Measurements from ENCODE around the gene ING5.
"Not testable (repeated sequence)": the region's sequence is repeated elsewhere in the genome, so short reads cannot be mapped to it uniquely, and the experiment has no call there.

The ING5 gene

DNA sequence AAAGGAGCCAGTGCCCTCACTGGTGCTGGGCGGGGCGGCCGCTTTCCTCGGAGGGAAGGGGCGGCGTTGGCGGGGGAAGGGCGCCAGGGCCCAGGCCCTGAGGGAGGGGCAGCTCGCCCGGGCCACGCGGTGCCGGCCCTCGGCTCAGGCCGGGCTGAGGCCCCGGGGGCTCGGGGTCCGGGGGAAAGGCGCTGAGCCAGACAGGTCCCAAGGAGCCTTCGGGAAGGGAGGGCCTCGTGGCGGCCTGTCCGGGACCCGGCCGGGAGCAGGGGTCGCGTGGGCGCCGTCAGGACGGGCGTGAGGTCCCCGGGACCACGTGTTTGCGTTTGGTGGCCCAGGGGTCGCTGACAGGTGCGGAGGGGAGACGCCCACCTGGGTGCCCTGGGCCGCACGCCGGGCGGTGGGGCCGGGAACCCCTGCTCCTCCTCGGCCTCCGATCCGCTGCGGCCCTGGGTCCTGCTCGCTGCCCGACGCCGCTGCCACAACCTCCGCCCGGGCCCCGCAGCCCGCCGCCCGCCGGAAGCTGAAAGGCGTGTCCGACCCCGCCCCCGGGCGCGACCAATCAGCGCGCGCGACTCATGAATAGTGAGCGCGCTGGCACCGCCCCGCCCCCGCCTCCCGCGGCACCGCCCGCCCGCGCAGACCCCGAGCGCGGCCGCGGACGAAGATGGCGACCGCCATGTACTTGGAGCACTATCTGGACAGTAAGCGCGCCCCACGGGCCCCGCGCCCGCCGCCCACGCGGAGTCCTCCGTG, at the start of gene ING5:
Gene ING5 (plus strand): TSS at position 641 of the 756 bp plus-strand sequence. CDS start 27 bp downstream, at position 668.
- DNase-seq = peak; percentile 57 to 72

DNA sequence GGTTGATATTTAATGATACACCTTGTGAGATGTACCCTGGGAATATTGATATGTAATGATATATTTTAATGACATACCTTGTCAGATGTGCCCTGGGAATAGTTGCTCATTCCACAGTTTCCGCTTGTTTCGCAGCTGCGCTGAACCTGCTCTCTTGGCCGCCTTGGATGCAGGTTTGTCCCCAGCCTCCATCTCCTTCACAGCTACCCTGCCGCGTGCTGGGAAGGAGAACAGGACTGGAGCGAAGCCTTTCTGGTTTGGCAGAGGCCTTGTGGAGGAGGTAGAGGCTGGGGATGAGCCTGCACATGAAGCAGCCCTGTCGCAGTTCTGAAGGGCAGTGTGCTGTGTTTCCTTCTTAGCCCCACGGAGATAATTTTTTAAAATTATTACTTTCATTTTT, 49.7 kb upstream of the ING5 start:
- DNase-seq = no peak

DNA sequence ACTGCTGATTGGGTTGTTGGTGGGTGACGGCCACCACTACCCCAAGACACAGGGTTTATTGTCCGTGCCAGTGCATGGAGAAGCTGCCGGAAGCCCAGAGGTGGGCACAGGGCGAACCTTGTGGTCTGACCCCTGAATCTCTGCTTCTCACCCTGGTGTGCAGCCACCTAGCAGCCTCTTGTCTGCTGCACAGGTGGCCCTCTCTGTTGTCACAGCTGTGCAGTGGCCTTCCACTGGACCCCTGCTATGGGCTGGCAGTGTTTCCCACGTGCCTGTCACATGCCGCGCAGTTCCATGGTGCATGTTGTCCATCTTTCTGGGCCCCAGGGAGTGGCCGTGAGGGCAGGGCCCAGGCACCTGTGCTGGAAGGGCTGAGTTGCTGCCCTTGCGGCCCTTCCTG, 49.1 kb upstream of the ING5 start:
- DNase-seq = no peak

DNA sequence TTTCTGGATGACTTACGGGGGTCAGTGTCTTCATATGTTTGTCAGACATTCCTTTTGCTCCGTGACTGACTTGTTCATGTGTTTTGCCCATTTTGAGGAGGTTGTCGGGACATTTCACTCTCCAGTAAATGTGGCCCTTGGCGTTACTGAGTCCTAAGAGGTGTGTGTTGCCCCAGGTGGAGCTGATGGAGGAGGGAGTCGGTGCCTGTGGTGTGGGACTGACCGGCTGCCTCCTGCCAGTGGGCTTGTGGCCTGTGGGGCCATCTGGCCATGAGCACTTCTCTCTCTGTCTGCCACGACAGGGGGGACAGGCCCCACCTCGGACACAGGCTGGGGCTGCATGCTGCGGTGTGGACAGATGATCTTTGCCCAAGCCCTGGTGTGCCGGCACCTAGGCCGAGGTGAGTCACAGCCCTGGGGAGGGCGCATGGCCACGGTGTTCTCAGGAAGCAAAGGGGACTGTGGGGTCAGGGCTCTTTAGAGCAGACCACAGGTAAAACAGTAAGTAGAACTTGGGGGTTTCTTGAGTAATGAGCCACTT, 48.6 kb upstream of the ING5 start:
- no peak for DNase-seq

DNA sequence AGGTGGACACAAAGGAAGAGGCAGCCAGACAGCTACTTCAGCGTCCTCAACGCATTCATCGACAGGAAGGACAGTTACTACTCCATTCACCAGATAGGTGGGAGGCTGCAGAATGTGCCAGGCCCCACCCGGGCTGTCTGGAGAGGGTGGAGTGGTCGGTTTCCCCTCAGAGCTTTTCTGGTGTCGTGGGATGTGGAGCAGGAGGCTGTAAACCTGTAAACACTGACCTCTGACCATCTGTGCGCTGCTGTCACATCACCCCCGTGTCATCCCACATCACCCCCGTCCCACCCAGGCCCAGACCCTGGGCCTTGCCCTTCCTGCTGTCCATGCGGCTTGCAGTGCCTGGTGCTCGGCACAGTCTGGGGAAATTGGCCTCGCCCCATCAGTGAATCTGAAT, 47.3 kb upstream of the ING5 start:
- DNase-seq = no peak

DNA sequence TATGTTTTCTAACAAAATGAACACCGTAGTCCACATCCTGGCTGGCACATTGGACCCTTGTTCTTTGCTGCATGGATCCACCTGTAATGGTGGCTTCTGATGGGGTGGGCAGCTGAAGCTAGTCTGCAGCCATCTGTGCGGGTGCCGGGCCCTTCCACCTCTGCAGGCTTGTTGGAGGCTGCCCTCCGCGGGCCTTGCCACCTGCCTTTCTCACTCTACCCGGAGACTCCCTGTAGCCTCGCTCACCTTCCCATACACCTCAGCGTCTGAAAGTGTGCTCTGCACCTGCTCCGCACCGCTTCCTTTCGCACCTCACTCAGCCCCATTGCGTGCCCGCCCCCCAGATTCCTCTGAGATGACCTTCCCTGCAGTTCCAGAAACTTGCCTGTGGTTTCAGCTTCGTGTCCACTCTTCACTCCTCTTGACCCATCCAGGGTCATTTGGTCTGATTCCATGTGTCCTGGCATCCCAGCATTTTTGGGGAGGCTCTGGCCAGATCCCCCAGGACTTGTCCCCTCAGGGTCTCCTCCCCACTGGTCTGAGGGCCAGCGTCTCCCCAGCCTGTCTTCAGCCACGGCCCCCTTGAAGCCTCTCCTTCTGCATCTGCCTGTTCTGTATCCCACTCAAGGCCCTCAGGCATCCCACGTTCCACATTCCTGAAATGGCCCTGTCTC, 46.2 kb upstream of the ING5 start:
- DNase-seq = no peak

DNA sequence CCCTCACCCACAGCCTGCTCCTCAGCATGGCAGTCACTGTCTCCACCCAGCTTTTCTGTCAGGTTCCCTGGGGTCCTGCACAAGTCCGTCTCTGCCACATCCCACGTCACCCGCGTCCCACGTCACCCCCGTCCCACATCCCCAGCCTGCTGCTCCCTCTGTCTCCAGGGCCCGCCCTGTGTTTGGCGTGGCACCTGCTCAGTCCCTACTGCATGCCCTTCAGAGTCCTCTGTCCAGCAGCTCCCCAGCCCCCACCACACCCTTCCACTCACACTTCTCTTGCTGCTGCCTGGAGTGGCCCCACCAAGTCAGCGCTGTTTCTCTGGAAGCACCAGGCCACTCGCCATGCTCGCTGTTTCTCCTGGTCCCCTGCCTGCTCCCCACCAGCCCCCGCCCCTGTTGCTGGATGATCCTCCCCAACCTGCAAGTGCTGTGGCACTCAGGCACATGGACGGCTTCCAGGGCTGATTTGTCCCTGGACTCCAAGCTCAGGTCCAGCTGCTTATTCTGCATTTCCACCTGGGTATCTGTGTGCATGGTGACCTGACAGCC, 45.6 kb upstream of the ING5 start:
- no peak for DNase-seq

DNA sequence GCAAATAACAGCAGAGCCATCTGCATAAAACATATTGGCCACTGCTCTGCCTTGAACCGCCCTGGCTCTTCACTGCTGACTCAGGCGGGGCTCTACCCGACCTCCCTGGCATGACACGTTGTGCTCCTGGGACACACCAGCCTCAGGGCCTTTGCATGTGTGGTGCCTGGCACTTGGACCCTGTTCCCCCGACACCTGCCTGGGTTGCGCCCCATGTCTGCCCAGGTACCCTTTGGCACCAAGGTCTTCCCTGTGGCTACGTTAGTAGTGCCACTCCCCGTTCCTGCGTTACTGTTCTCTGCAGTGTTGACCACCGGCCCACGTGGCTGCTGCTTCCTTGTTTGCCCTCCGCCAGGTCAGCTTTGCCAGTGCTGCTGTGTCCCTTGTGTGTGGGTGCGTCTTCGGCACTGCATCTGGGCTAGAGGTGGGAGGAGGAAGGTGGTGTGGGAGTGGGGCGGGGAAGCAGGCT, 44.0 kb upstream of the ING5 start:
- DNase-seq = no peak

DNA sequence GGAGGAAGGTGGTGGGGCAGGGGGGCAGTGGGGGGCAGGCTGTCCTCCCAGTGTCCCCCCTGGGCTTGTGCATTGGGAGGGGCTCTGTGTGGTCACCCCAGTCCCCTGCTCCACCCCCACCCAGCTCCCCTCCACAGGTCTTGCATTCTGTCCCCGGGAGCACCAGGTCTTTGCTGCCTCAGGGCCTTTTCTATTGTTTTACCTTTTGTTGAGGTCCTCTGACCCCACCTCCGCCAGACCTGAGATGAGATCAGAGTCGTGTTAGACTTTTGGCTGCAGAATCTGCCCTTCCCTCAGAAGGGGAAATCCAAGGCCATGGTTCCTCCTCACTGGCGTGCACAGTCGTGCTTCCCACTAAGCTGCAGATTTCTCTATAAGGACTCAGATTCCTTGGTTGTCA, 43.5 kb upstream of the ING5 start:
- DNase-seq = no peak

DNA sequence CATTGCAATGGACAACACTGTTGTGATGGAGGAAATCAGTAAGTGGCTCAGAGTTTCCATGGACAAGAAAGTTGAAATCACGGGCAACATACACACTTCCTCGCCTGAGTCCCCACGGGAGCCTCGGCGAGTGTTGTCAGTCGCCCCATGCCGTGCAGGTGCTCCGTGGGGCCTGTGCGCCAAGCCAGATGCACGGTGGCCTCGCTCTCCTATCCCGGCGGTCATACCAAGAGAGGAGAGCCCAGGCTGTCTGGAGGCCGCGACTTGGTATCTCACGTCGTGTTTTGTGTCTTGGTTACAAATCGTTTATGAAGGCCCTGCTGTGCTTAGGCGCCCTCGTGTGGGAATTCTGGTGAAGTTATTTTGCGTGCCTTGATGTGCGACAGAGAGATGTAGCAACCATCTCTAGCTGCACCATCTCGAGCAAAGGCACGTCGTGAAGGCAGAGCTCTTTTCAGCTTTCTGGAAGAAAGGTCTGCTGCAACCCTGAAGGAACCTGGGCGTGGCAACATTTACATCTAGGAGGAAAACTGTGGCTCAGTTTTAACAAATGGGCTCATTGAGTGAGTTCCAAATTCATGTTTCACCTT, 42.6 kb upstream of the ING5 start:
- DNase-seq = no peak

DNA sequence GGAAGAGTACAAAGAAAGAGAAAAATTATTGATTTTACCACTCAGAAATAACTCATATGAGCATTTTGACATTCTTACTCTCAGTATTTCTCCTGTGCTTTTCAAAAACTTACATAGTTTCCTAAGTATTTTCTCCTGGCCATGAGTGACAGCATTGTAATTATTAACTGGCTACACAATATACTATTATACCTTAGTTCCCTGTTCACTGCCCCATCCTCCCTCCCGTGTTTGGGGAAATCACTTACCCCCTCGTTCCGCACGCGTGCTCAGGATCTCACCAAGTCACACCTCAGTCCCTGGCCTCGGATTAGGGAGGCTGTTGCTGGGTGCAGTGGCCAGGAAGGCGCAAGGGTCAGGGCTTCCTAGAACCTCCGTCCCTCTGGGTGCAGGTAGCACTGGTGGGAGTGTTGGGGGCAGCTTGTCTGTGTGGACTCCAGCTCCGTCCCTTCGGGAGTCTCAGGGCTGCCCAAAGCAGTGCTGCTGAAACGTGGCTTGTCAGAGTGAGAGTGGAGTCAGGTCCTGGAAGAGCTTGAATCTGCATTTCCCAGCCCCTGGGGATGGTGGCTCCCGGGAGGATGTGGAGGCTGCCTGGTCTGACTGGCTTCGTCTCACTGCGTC, 41.1 kb upstream of the ING5 start:
- no peak for DNase-seq

DNA sequence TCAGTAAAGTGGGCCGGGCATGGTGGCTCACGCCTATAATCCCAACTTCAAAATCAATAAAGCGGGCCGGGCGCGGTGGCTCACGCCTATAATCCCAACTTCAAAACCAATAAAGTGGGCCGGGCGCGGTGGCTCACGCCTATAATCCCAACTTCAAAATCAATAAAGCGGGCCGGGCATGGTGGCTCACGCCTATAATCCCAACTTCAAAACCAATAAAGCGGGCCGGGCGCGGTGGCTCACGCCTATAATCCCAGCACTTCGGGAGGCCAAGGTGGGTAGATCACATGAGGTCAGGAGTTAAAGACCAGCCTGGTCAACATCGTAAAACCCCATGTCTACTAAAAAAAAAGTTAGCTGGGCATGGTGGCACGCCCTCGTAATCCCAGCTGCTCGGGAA, 39.1 kb upstream of the ING5 start:
- DNase-seq = not testable (repeated sequence)

DNA sequence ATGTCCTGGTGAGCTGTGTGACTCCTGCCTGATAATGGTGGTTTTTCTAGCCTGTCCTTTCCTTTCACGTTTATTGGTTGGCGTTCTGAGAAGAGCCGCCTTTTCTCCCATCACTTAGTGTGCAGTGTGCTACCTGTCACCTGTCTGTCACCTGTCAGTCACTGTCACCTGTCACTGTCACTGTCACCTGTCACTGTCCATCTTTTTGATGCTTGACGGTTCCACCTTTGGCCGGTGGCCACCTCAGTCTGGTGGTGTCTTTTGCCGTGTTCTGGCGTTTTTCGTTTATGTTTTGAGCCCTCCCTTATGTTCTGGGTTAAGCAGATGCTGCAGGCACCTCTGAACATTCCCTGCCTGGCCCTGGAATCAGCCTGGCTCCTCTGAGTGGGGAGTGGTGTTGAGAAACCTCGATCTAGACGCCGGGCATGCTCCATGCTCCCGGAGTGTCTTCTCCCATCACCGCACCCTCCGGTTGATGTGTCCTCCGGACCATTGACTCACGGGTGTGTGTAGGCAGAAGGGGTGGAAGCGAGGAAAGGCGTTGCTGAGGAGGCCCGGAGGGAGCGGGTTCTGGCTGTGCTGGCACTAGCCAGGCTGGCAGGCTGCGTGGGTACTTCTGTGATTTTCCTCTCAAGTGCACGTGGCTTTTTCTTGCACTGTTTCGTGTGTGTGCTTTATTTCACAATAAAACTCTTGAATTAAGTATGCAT, 36.0 kb upstream of the ING5 start:
- no peak for DNase-seq

DNA sequence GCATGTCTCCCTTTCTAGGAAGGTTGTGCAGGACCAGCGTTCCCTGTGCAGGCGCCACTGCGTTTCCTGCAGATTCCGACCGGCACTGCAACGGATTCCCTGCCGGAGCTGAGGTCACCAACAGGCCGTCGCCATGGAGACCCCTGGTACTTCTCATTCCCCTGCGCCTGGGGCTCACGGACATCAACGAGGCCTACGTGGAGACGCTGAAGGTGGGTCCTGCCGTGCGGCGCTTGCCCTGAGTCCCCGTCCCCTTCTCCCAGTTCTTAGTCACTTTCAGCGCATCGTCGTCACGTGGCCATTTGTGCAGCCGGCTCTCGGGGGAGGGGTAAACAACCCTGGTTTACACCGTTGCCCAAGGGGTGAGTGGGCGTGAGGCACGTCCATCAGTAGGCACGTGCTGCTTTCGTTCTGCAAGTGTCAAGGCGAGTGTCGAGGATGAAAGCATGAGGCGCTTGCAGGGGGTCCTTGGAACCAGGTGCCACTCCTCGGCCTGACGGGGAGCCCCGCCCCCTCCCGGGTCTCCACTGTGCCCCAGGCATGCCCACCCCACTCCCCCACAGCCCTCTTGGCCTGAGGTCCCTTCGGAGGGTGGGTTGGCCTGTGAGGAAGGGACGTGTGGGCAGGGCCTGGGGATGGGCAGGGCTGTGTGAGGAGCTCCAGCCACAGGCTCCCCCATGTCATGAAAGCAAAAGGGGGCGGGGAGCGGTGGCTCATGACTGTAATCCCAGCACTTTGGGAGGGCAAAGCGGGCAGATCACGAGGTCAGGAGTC, 35.0 kb upstream of the ING5 start:
- DNase-seq = no peak

DNA sequence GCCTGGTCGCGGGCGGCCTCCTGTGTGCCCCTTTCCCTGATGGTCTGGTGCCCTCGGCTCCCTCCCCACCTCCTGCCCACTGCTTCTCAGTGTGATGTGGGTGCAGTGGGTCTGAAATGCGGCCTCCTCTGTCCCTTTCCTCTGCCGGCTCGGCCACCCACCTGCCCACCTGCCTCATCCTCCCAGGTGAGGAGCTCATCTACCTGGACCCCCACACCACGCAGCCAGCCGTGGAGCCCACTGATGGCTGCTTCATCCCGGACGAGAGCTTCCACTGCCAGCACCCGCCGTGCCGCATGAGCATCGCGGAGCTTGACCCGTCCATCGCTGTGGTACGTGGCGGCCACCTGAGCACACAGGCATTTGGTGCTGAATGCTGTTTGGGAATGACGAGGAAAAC, 33.5 kb upstream of the ING5 start:
- no peak for DNase-seq

DNA sequence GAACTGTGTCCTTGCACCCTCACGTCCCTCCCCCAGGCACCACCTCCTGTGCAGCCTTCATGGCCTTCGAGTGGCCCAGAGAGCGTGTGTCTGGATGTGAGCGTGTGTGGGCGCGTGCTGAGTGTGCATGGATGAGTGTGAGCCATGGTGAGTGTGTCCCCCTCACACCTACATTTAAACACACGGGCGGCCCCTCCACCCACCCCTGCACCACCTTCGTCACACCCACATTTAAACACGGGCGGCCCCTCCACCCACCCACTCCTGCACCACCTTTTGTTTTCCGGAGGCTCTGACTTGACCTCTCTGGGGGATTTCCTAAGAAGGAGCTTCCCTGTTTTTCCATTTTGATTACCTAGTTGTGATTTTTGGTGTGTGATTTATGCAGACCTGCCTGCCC, 33.0 kb upstream of the ING5 start:
- DNase-seq = no peak

DNA sequence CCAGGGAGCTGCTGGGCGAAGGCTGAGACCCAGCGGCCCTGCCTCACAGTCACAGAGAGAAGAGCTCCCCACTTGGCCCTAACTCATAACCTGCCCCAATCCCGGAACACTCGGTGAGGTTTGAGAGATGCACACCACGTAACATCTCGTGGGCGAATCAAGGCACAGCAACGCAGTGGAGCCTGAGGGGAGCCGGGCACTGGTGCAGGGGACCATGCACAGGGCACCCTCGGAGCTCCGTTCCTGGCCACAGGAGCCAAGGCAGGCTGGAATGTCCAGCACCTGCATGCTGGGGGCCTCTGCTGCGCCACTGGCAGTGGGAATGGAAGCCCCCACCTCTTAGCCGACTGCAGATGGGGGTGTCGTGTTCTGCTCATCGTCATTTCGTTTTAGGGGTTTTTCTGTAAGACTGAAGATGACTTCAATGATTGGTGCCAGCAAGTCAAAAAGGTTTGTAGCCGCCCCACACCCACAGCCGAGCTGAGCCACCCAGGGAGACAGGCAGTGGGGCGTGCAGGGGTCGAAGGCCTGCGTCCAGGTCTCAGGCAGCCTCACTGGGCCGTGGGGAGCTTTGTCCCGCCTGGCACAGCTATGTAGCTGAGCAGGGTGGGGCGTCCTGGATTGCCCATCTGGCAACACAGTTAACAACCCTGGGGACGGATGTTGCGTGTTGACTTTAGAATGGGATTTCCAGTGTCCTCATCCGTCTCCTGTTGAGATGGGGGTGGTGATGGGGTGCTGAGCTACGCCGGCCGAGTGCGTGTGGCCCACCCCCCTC, 31.3 kb upstream of the ING5 start:
- DNase-seq = no peak

DNA sequence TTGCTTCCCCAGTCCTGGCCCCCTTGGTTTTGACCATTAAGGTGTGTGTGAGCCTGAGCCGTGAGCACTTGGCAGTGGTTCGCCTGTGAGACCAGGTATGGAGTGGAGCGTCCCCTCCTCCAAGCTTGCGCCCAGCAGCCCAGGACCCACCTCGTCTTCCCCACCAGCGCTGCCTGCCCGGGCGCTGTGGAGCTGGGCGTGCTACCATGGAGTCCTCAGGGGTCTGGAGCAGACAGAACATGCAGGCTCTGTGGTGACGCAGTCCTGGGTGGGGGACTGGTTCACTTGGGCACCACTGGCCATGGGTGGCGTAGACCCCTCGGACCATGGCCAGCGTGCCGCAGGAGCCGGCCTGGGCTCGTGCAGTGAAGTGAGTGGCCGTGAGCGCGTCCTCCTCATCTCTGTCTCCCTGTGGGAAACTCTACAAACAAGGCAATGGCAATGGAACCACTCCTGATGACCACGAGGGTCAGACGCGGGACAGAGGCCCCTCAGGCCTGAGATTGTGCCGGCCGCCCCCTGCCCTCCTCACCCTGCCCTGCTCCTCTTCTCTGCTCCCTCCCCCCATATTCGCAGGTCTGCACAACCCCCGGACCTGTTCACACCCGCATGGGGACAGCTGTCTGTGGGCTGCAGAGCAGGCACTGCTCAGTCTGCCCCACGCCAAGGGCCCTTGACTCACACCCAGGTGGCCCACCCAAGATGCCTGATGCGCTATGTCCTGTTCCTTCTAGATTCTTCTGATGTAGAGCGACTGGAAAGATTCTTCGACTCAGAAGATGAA, 30.2 kb upstream of the ING5 start:
- no peak for DNase-seq

DNA sequence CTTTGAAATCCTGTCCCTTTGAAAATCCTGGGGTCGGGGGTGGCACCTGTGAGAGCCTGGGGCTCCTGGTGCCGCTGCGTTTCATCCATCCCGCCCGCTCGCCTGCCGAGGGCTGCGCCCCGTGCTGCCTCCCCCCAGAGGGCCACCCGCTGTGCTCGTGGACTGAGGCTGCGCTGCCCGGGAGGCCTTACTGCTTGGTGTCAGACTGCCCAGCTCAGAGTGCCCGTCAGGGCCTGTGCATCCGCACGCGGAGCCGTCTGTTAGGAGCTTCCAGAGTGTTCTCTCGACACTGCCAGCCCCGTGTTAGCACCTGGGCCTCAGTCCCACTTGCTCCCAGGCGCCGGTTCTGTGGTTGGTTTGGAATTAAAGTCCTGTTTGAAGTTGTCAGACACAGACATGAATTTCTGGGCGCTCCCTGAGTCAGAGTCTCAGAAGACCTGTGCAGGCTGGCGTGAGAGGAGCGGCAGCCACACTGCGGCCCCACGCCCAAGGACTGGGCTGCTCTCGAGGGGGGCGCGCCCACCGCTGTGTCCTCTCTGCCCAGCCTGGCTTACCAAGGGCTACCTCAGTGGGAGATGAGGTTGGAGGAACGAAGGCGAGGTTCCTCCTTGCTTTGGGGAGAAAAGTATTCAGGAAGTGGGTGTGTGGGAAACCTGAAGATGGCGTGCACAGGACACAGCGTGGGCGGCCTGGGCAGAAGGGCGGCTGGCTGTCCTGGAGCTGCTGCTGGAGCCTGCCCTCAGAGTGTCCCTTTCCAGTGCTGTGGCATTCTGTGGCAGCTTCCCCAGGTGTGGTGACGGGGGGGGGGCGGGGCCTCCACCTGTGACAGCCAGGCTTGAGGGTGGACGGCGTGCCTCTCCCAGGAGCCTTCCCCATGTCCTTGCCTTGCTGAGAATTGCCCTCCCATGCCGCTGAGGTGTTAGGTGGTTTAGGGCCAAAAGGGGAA, 29.3 kb upstream of the ING5 start:
- no peak for DNase-seq
